ENCODE data around the gene ALKBH6. TPM values are rescaled to one million over a fixed set of nuclear protein-coding genes. Genes with fewer than 3 reads are reported as not detected.

The ALKBH6 gene
- total and polyA plus RNA-seq, 2 of the 13 experiments (the other 11 are each of a cell fraction or from before 2014, with no cell fraction given), result 13.7 to 18.1 TPM

GRCh38 chr19:36054119-36054732, 40.2 kb upstream of the ALKBH6 start, which contains the start of gene THAP8 (continued):
- peak; percentile 84 for TF ChIP-seq ZNF547 (CRISPR knock-in tag; IDR thresholded peaks at IDR 0.05)
- no peak for TF ChIP-seq IRX3 (CRISPR knock-in tag; IDR thresholded peaks at IDR 0.05; ENCODE audit: borderline replicate concordance, low read depth)
- TF ChIP-seq FOXK2 (IDR thresholded peaks at IDR 0.05), result no peak
- TF ChIP-seq ATF7 (IDR thresholded peaks at IDR 0.05), result no peak
- TF ChIP-seq ATF7 (CRISPR knock-in tag; IDR thresholded peaks at IDR 0.05), result no peak; the same call in 1 of the 2 replicates
- TF ChIP-seq ZBTB34 (CRISPR knock-in tag; IDR thresholded peaks at IDR 0.05), result peak; percentile 78; the same call in 1 of the 2 replicates
- TF ChIP-seq SRY (CRISPR knock-in tag; IDR thresholded peaks at IDR 0.05), result peak; percentile 92
- TF ChIP-seq ATF7-NPFF (CRISPR knock-in tag; IDR thresholded peaks at IDR 0.05; ENCODE audit: low read depth), result peak; percentile 84
- TF ChIP-seq MXD3 (CRISPR knock-in tag; IDR thresholded peaks at IDR 0.05), result peak; percentile 89
- no peak for TF ChIP-seq ZNF512 (CRISPR knock-in tag; IDR thresholded peaks at IDR 0.05)
- peak; percentile 93 for TF ChIP-seq YEATS2 (CRISPR knock-in tag; IDR thresholded peaks at IDR 0.05; ENCODE audit: borderline replicate concordance)
- no peak for TF ChIP-seq ZNF615 (CRISPR knock-in tag; IDR thresholded peaks at IDR 0.05; ENCODE audit: borderline replicate concordance)
- peak; percentile 84; the same call in 1 of the 2 replicates for TF ChIP-seq THAP7 (CRISPR knock-in tag; IDR thresholded peaks at IDR 0.05)
- TF ChIP-seq ZBTB46 (CRISPR knock-in tag; IDR thresholded peaks at IDR 0.05; ENCODE audit: borderline replicate concordance), result no peak
- no peak; the same call in 1 of the 2 replicates for TF ChIP-seq RBAK (CRISPR knock-in tag; IDR thresholded peaks at IDR 0.05)
- TF ChIP-seq MLLT10 (CRISPR knock-in tag; IDR thresholded peaks at IDR 0.05), result no peak
- peak; percentile 84 for TF ChIP-seq GATAD1 (CRISPR knock-in tag; IDR thresholded peaks at IDR 0.05)
- 0 out of 2 replicates have a peak, but pooled peaks have one; percentile 39 for TF ChIP-seq ZNF616 (CRISPR knock-in tag; IDR thresholded peaks at IDR 0.05; ENCODE audit: low read depth)
- no peak; the same call in 1 of the 2 replicates for TF ChIP-seq ZNF629 (CRISPR knock-in tag; conservative IDR thresholded peaks at IDR 0.05)
- peak; percentile 80 for TF ChIP-seq ZFY (CRISPR knock-in tag; IDR thresholded peaks at IDR 0.05)
- peak; percentile 32 for TF ChIP-seq ZNF431 (CRISPR knock-in tag; IDR thresholded peaks at IDR 0.05; ENCODE audit: borderline replicate concordance, low read depth)
- TF ChIP-seq DZIP1 (CRISPR knock-in tag; IDR thresholded peaks at IDR 0.05), result peak; percentile 80

All from HepG2 (cell line).